Trophoblast cell (in vitro differentiated cells and primary cell): ENCODE results near the gene MAML1.
A peak's percentile ranks its signal among the peaks of the same experiment; 100 is the strongest.

Experiments
- DNase-seq, 2 donors: peaks; one replicate each; pipeline ENCODE4 v3.0.0-alpha.2; 2016
- H2AFZ ChIP-seq: 2 replicates; pipeline ENCODE4 v1.6.1; 2013; ENCODE audit warnings: low read length, moderate library complexity, mild to moderate bottlenecking; ENCODE audit not compliant: insufficient read depth, poor library complexity
- H2AK5ac ChIP-seq: 2 replicates; pipeline ENCODE4 v1.6.1; 2013; ENCODE audit warnings: mild to moderate bottlenecking, low read length
- H2BK120ac ChIP-seq: 2 replicates; pipeline ENCODE4 v1.6.1; 2013; ENCODE audit warnings: low read length, mild to moderate bottlenecking, moderate library complexity; ENCODE audit not compliant: insufficient read depth, poor library complexity
- H2BK12ac ChIP-seq: 2 replicates; pipeline ENCODE4 v1.6.1; 2013; ENCODE audit warnings: mild to moderate bottlenecking, low read length, moderate library complexity
- H2BK5ac ChIP-seq: 2 replicates; pipeline ENCODE4 v1.6.1; 2013; ENCODE audit warnings: low read length, low read depth, moderate library complexity, mild to moderate bottlenecking; ENCODE audit not compliant: poor library complexity
- H3K14ac ChIP-seq: 2 replicates; pipeline ENCODE4 v1.6.1; 2013; ENCODE audit warnings: mild to moderate bottlenecking, low read length
- H3K18ac ChIP-seq: 2 replicates; pipeline ENCODE4 v1.6.1; 2013; ENCODE audit warnings: mild to moderate bottlenecking, low read length
- H3K23ac ChIP-seq: 2 replicates; pipeline ENCODE4 v1.6.1; 2013; ENCODE audit warnings: low read length
- H3K27ac ChIP-seq: 2 replicates; pipeline ENCODE4 v1.5.1; 2013; ENCODE audit warnings: low read depth, mild to moderate bottlenecking, inconsistent platforms, low read length, moderate library complexity
- H3K27me3 ChIP-seq: 2 replicates; pipeline ENCODE4 v1.6.1; 2013; ENCODE audit warnings: inconsistent platforms, mild to moderate bottlenecking, low read length, moderate library complexity; ENCODE audit not compliant: insufficient read depth
- H3K36me3 ChIP-seq, 2 experiments: 1 replicate in 1 of 2; 2 replicates in 1 of 2; pipeline ENCODE4 v1.6.1; 2013; ENCODE audit warnings: low read length in 2 of 2, mild to moderate bottlenecking in 2 of 2, moderate library complexity in 1 of 2; ENCODE audit not compliant: insufficient read depth in 2 of 2, control insufficient read depth in 1 of 2
- H3K4ac ChIP-seq: 2 replicates; pipeline ENCODE4 v1.6.1; 2013; ENCODE audit warnings: low read depth, mild to moderate bottlenecking, low read length, moderate library complexity
- H3K4me1 ChIP-seq, 2 experiments: 1 replicate in 1 of 2; 2 replicates in 1 of 2; pipeline ENCODE4 v1.6.1; 2013; ENCODE audit warnings: low read length in 2 of 2, mild to moderate bottlenecking in 2 of 2, moderate library complexity in 1 of 2; ENCODE audit not compliant: insufficient read depth in 2 of 2, control insufficient read depth in 1 of 2
- H3K4me2 ChIP-seq: 2 replicates; pipeline ENCODE4 v1.6.1; 2013; ENCODE audit warnings: inconsistent platforms, mild to moderate bottlenecking, low read length, moderate library complexity
- H3K4me3 ChIP-seq: 2 replicates; pipeline ENCODE4 v1.5.1; 2013; ENCODE audit warnings: mild to moderate bottlenecking, low read depth, low read length, inconsistent platforms
- H3K79me1 ChIP-seq: one replicate; pipeline ENCODE4 v1.6.1; 2013; ENCODE audit warnings: low read length
- H3K79me2 ChIP-seq: 2 replicates; pipeline ENCODE4 v1.6.1; 2013; ENCODE audit warnings: low read length, mild to moderate bottlenecking; ENCODE audit not compliant: control insufficient read depth, insufficient read depth, poor library complexity
- H3K9ac ChIP-seq: 2 replicates; pipeline ENCODE4 v1.6.1; 2013; ENCODE audit warnings: mild to moderate bottlenecking, low read length
- H3K9me3 ChIP-seq: 2 replicates; pipeline ENCODE4 v1.6.1; 2013; ENCODE audit warnings: low read depth, mild to moderate bottlenecking, control low read depth, inconsistent platforms, low read length; ENCODE audit not compliant: insufficient read depth
- H4K12ac ChIP-seq: 2 replicates; pipeline ENCODE4 v1.6.1; 2013; ENCODE audit warnings: low read depth, mild to moderate bottlenecking, low read length, moderate library complexity
- H4K8ac ChIP-seq: 2 replicates; pipeline ENCODE4 v1.6.1; 2013; ENCODE audit warnings: low read depth, mild to moderate bottlenecking, low read length, moderate library complexity
- H4K91ac ChIP-seq: one replicate; pipeline ENCODE4 v1.6.1; 2013; ENCODE audit warnings: low read depth, mild to moderate bottlenecking, low read length, moderate library complexity
- WGBS: extraction: QIAGEN DNeasy Blood & Tissue Kit; methylation state at CpG from one replicate; pipeline ENCODE4 v1.1.7; 2013; ENCODE audit warnings: missing lambda C conversion rate; ENCODE audit not compliant: insufficient read length, insufficient coverage; ENCODE audit errors: extremely low coverage; 5-methylcytosine and 5-hydroxymethylcytosine counted together

MAML1 gene

GRCh38 chr5:179802207-179802883 is 69.7 kb downstream of the MAML1 start:
- Histone ChIP-seq H3K18ac (no peak overlapping the region), H3K27me3 (no peaks in the 10 kb centered on the region), H2BK120ac (no peak overlapping the region), H3K9me3 (no peaks in the 10 kb centered on the region), H3K79me1 (peaks cover 13% of the 10 kb centered on the region), H2AFZ (no peak overlapping the region), H2BK12ac (no peak overlapping the region), H2BK5ac (no peak overlapping the region), H3K36me3 (peaks cover 56 to 59% of the 10 kb centered on the region in 2 experiments), H3K4ac (no peak overlapping the region), H3K14ac (no peak overlapping the region), H3K27ac (no peak overlapping the region), H3K79me2 (peaks cover 19% of the 10 kb centered on the region), H3K4me2 (no peak overlapping the region), H4K8ac (no peak overlapping the region), H3K4me3 (no peak overlapping the region), H3K23ac (no peak overlapping the region), H3K4me1 (peaks cover 13 to 14% of the 10 kb centered on the region in 2 experiments), H3K9ac (no peak overlapping the region), H4K12ac (no peak overlapping the region), H4K91ac (no peak overlapping the region), H2AK5ac (no peak overlapping the region)
- WGBS = no CpG with 5 or more reads among the region's 19 CpGs
- DNase-seq = no peak

GRCh38 chr5:179802950-179803562 is 70.4 kb downstream of the MAML1 start:
- Histone ChIP-seq H4K12ac (no peak overlapping the region), H2AK5ac (no peak overlapping the region), H2AFZ (no peak overlapping the region), H4K8ac (no peak overlapping the region), H3K79me2 (peaks cover 19% of the 10 kb centered on the region), H3K9ac (no peak overlapping the region), H2BK120ac (no peak overlapping the region), H3K4me2 (no peak overlapping the region), H3K4me1 (peaks cover 13 to 18% of the 10 kb centered on the region in 2 experiments), H2BK12ac (no peak overlapping the region), H3K27me3 (no peaks in the 10 kb centered on the region), H2BK5ac (no peak overlapping the region), H4K91ac (no peak overlapping the region), H3K4me3 (no peak overlapping the region), H3K23ac (no peak overlapping the region), H3K79me1 (peaks cover 15% of the 10 kb centered on the region), H3K36me3 (peaks cover 49 to 52% of the 10 kb centered on the region in 2 experiments), H3K27ac (no peak overlapping the region), H3K4ac (no peak overlapping the region), H3K9me3 (no peaks in the 10 kb centered on the region), H3K18ac (no peak overlapping the region), H3K14ac (no peak overlapping the region)
- WGBS = no CpG with 5 or more reads among the region's 11 CpGs
- DNase-seq = no peak

- H4K91ac ChIP-seq = no peak overlapping the region
- peaks cover 19% of the 10 kb centered on the region for H3K79me2 ChIP-seq
- WGBS = no CpG with 5 or more reads among the region's 18 CpGs
- H2BK12ac ChIP-seq = no peak overlapping the region
- H3K4me3 ChIP-seq = no peak overlapping the region
- no peak overlapping the region for H2BK120ac ChIP-seq
- no peak overlapping the region for H3K9ac ChIP-seq
- peak overlapping the region; percentile 16 for H3K4ac ChIP-seq
- H3K27me3 ChIP-seq = no peaks in the 10 kb centered on the region
- H3K4me1 ChIP-seq = peaks cover 13 to 19% of the 10 kb centered on the region in 2 experiments
- no peak overlapping the region for H3K23ac ChIP-seq
- no peaks in the 10 kb centered on the region for H3K9me3 ChIP-seq
- H3K36me3 ChIP-seq = peaks cover 41 to 43% of the 10 kb centered on the region in 2 experiments
- H3K18ac ChIP-seq = no peak overlapping the region
- no peak overlapping the region for H2AFZ ChIP-seq
- H3K27ac ChIP-seq = no peak overlapping the region
- no peak overlapping the region for H3K4me2 ChIP-seq
- DNase-seq = no peak
- H3K79me1 ChIP-seq = peaks cover 15% of the 10 kb centered on the region
- H3K14ac ChIP-seq = no peak overlapping the region
- no peak overlapping the region for H4K8ac ChIP-seq
- H2BK5ac ChIP-seq = no peak overlapping the region
- no peak overlapping the region for H4K12ac ChIP-seq
- no peak overlapping the region for H2AK5ac ChIP-seq
Observed at GRCh38 chr5:179803651-179804554, 71.3 kb downstream of the MAML1 start.

GRCh38 chr5:179804555-179804947 is 71.9 kb downstream of the MAML1 start:
- peaks cover 15% of the 10 kb centered on the region for H3K79me1 ChIP-seq
- peaks cover 19% of the 10 kb centered on the region for H3K79me2 ChIP-seq
- H2BK12ac ChIP-seq = no peak overlapping the region
- H2BK120ac ChIP-seq = no peak overlapping the region
- no peak for DNase-seq
- no peak overlapping the region for H3K14ac ChIP-seq
- H3K27ac ChIP-seq = no peak overlapping the region
- no peak overlapping the region for H3K23ac ChIP-seq
- H3K9ac ChIP-seq = no peak overlapping the region
- H2BK5ac ChIP-seq = no peak overlapping the region
- H3K4me2 ChIP-seq = peak overlapping the region; percentile 71
- no peak overlapping the region for H4K91ac ChIP-seq
- peaks cover 34 to 37% of the 10 kb centered on the region in 2 experiments for H3K36me3 ChIP-seq
- H3K9me3 ChIP-seq = no peaks in the 10 kb centered on the region
- no peak overlapping the region for H2AFZ ChIP-seq
- no peak overlapping the region for H3K18ac ChIP-seq
- no peaks in the 10 kb centered on the region for H3K27me3 ChIP-seq
- H3K4me1 ChIP-seq = peaks cover 13 to 19% of the 10 kb centered on the region in 2 experiments
- WGBS = no CpG with 5 or more reads among the region's 8 CpGs
- no peak overlapping the region for H4K8ac ChIP-seq
- H3K4ac ChIP-seq = peak overlapping the region; percentile 16
- H3K4me3 ChIP-seq = no peak overlapping the region
- no peak overlapping the region for H4K12ac ChIP-seq
- H2AK5ac ChIP-seq = no peak overlapping the region
